Endothelial cell of umbilical vein (primary cell): Measurements from ENCODE around the gene CXCR2. TPM values are rescaled to one million over a fixed set of nuclear protein-coding genes. Genes with fewer than 3 reads are reported as not detected.

Experiments used
- BruUV-seq: library from RNA; stranded (reverse); fragments of 400-500 nt; replicated peaks from 2 replicates; lab custom pipeline; 2021; lab: Mats Ljungman, UMichigan
- CTCF ChIA-PET: fragments of 300-600, 350-600 bp; sonication (Branson Sonifier 250); formaldehyde crosslinking; loops from one replicate; lab custom pipeline; 2021; ENCODE audit warnings: antibody characterized with exemption, inconsistent platforms; lab: Charles Lee
- POLR2A ChIA-PET: fragments of 300-600, 350-600 bp; sonication (Branson Sonifier 250); formaldehyde crosslinking; loops from one replicate; lab custom pipeline; 2021; ENCODE audit warnings: antibody characterized with exemption, inconsistent platforms; lab: Charles Lee
- DNase-seq: peaks from one replicate; pipeline ENCODE4 v3.0.0-alpha.2; 2011; ENCODE audit warnings: low read depth, low spot score
- FAIRE-seq: peaks from 2 replicates; lab custom pipeline; 2011; peaks lifted over from hg19 to GRCh38; lab: Jason Lieb, UNC
- H2AFZ ChIP-seq: 2 replicates; pipeline ENCODE4 v1.6.0; 2012; ENCODE audit warnings: low read depth, low read length, control low read depth, inconsistent platforms
- H3K27ac ChIP-seq: 2 replicates; pipeline ENCODE4 v1.5.1; 2011; ENCODE audit warnings: low read depth, mild to moderate bottlenecking, control low read depth, low read length, moderate library complexity; ENCODE audit not compliant: insufficient read depth
- H3K27me3 ChIP-seq, 2 experiments: 2 replicates each; pipeline versions ENCODE4 v1.6.0 to v1.6.1; 2011; ENCODE audit warnings: low read length in 2 of 2, mixed read lengths in 1 of 2; ENCODE audit not compliant: control insufficient read depth in 2 of 2, insufficient read depth in 2 of 2
- H3K36me3 ChIP-seq, 2 experiments: 2 replicates in 1 of 2; 3 replicates in 1 of 2; pipeline ENCODE4 v1.5.1; 2011; ENCODE audit warnings: low read length in 2 of 2, mild to moderate bottlenecking in 1 of 2, moderate library complexity in 1 of 2; ENCODE audit not compliant: control insufficient read depth in 2 of 2, insufficient read depth in 2 of 2; ENCODE audit errors: extremely low read depth in 1 of 2
- H3K4me1 ChIP-seq: 3 replicates; pipeline ENCODE4 v1.5.1; 2011; ENCODE audit warnings: mild to moderate bottlenecking, low read length; ENCODE audit not compliant: control insufficient read depth, insufficient read depth; ENCODE audit errors: extremely low read depth
- H3K4me2 ChIP-seq: 2 replicates; pipeline ENCODE4 v1.6.1; 2011; ENCODE audit warnings: low read length, control low read depth, mixed read lengths; ENCODE audit not compliant: insufficient read depth
- H3K4me3 ChIP-seq, 3 experiments: fragments of 200-600 bp in 1 of 3; sonication (generic), shearing (Covaris generic) in 1 of 3; replicated peaks in 1 of 3; 2 replicates each; pipeline ENCODE4 v1.5.1; 2011 to 2016; ENCODE audit warnings: control low read depth in 3 of 3, low read length in 3 of 3, mild to moderate bottlenecking in 2 of 3, inconsistent platforms in 1 of 3, low read depth in 1 of 3, moderate library complexity in 1 of 3; ENCODE audit not compliant: insufficient read depth in 1 of 3
- H3K79me2 ChIP-seq: 2 replicates; pipeline ENCODE4 v1.6.0; 2012; ENCODE audit warnings: low read length, inconsistent platforms; ENCODE audit not compliant: control insufficient read depth, insufficient read depth
- H3K9ac ChIP-seq: replicated peaks from 2 replicates; pipeline ENCODE3; 2011; ENCODE audit warnings: low read length, control low read depth; ENCODE audit not compliant: insufficient read depth; ENCODE audit errors: extremely low read depth
- H3K9me1 ChIP-seq: replicated peaks from 3 replicates; pipeline ENCODE4 v1.6.0; 2011; ENCODE audit warnings: mild to moderate bottlenecking, low read length; ENCODE audit not compliant: control insufficient read depth, insufficient read depth; ENCODE audit errors: extremely low read depth
- H3K9me3 ChIP-seq: replicated peaks from 2 replicates; pipeline ENCODE4 v1.5.1; 2012; ENCODE audit warnings: low read length, inconsistent platforms; ENCODE audit not compliant: control insufficient read depth, insufficient read depth
- H4K20me1 ChIP-seq: replicated peaks from 2 replicates; pipeline ENCODE3; 2011; ENCODE audit warnings: mild to moderate bottlenecking, low read length; ENCODE audit not compliant: control insufficient read depth, insufficient read depth; ENCODE audit errors: extremely low read depth
- CTCF ChIP-seq, 2 donors: IDR thresholded peaks; 1 replicate in 1 of 2; 2 replicates in 1 of 2; pipeline ENCODE4 v1.5.1; 2011; ENCODE audit warnings: low read length in 2 of 2, mild to moderate bottlenecking in 2 of 2, moderate library complexity in 2 of 2, control low read depth in 1 of 2, inconsistent platforms in 1 of 2, low read depth in 1 of 2; ENCODE audit not compliant: insufficient read depth in 1 of 2; ENCODE audit errors: extremely low read depth in 1 of 2
- EZH2 ChIP-seq: IDR thresholded peaks from 2 replicates; pipeline ENCODE4 v1.6.1; 2012; ENCODE audit warnings: borderline replicate concordance, low read depth, mild to moderate bottlenecking, moderate library complexity, low read length, inconsistent platforms; ENCODE audit not compliant: severe bottlenecking
- FOS ChIP-seq: IDR thresholded peaks from 2 replicates; pipeline ENCODE4 v1.6.1; 2011; ENCODE audit warnings: mild to moderate bottlenecking, low read length, moderate library complexity, borderline replicate concordance; ENCODE audit not compliant: insufficient read depth
- GATA2 ChIP-seq: IDR thresholded peaks from 2 replicates; pipeline ENCODE4 v1.7.0; 2011; ENCODE audit warnings: low read depth, mild to moderate bottlenecking, moderate library complexity, mixed read lengths, low read length; ENCODE audit not compliant: insufficient read length, insufficient read depth
- JUN ChIP-seq: IDR thresholded peaks from 2 replicates; pipeline ENCODE4 v1.6.1; 2011; ENCODE audit warnings: borderline replicate concordance, low read depth; ENCODE audit not compliant: insufficient read length, insufficient read depth
- MAX ChIP-seq: IDR thresholded peaks from 2 replicates; pipeline ENCODE4 v1.6.1; 2011; ENCODE audit not compliant: insufficient read depth, insufficient read length
- MYC ChIP-seq: IDR thresholded peaks from one replicate; pipeline ENCODE4 v1.6.1; 2011; ENCODE audit warnings: mild to moderate bottlenecking, low read depth, low read length
- POLR2A ChIP-seq: IDR thresholded peaks from 2 replicates; pipeline ENCODE4 v1.6.1; 2012; ENCODE audit warnings: low read depth, mild to moderate bottlenecking, control low read depth, low read length
- POLR2AphosphoS5 ChIP-seq: IDR thresholded peaks from 2 replicates; pipeline ENCODE4 v1.6.1; 2012; ENCODE audit warnings: low read depth, mild to moderate bottlenecking, control low read depth, low read length, moderate library complexity; ENCODE audit not compliant: insufficient read depth
- dilution Hi-C: fragments of 300-500 bp; cut with MboI; formaldehyde crosslinking; loops from one replicate; pipeline ENCODE4 v1.15.0; 2019; ENCODE audit warnings: low sequenced_read_pairs; ENCODE audit not compliant: extremely low pct_ligation_motif_present
- intact Hi-C: fragments of 100-400 bp; cut with micrococcal nuclease; formaldehyde crosslinking; loops from one replicate; pipeline ENCODE4 v1.10.0; 2022
- polyA plus RNA-seq, 4 experiments: library from polyadenylated mRNA; depleted of rRNA in 3 of 4; stranded (reverse) in 3 of 4; unstranded in 1 of 4; fragments of >200 nt; gene quantifications; 2 replicates each; pipeline versions ENCODE4 v1.2.1 to v1.2.3, GENCODE V29; 2011 to 2012; ENCODE audit warnings: missing spikeins in 1 of 4
- total RNA-seq: library from RNA; stranded (reverse); gene quantifications from 2 replicates; pipeline ENCODE4 v1.2.3, GENCODE V29; 2021

The CXCR2 gene
- total and polyA plus RNA-seq, 2 donors (not counting 3 experiments of a cell fraction or from before 2014, with no cell fraction given): not detected

- Histone ChIP-seq H3K27ac (no peak overlapping the region), H3K4me3 (no peak overlapping the region), H3K79me2 (no peaks in the 10 kb centered on the region), H4K20me1 (no peaks in the 10 kb centered on the region), H3K9me3 (no peaks in the 10 kb centered on the region), H3K4me1 (no peaks in the 10 kb centered on the region), H3K4me2 (no peak overlapping the region), H2AFZ (no peak overlapping the region), H3K27me3 (peaks cover 2 to 3% of the 10 kb centered on the region in 2 experiments), H3K9ac (no peak overlapping the region), H3K36me3 (no peaks in the 10 kb centered on the region), H3K9me1 (no peaks in the 10 kb centered on the region)
- dilution Hi-C loops (no loop called here), intact Hi-C loops (no loop called here)
- ChIA-PET CTCF (no interaction called here), POLR2A (no interaction called here)
- TF ChIP-seq GATA2 (no peak), FOS (no peak), JUN (no peak), POLR2AphosphoS5 (no peak), CTCF (IDR thresholded peaks at IDR 0.05; ENCODE audit: extremely low read depth in 1 of 2, insufficient read depth in 1 of 2, low read depth in 1 of 2, low read length in 2 of 2) (no peak), POLR2A (no peak), EZH2 (no peak), MYC (no peak), MAX (no peak)
- no TSS peak for BruUV-seq
- FAIRE-seq (no peak), DNase-seq (no peak)
These were observed 5.0 kb downstream of the CXCR2 start for GRCh38 chr2:218130822-218131221.
